GM19463 (cell line): ENCODE measurements around the gene TRPV5.

Experiments used
- ATAC-seq: cut with Tn5 transposase; IDR thresholded peaks from one replicate; pipeline ENCODE4 v1.9.1; 2021; ENCODE audit warnings: mild to moderate bottlenecking, moderate library complexity; ENCODE audit not compliant: unreplicated experiment

Gene TRPV5

GRCh38 chr7:142859411-142859810 lies 74.1 kb downstream of the TRPV5 start:
- no peak for ATAC-seq
